Kidney tubule cell (primary cell): ENCODE data around the gene C2orf80.
"Not testable (repeated sequence)": the region's sequence is repeated elsewhere in the genome, so short reads cannot be mapped to it uniquely, and the experiment has no call there.

Source experiments
- DNase-seq: peaks from one replicate; pipeline ENCODE4 v3.0.0-alpha.2; 2018; ENCODE audit warnings: low spot score

Gene C2orf80

GRCh38 chr2:208189810-208190503 lies at the start of gene C2orf80:
C2orf80 (minus strand) TSS chr2:208190030; CDS start chr2:208186986, 3,044 bp downstream.
- no peak for DNase-seq

GRCh38 chr2:208235860-208236259 lies 46.0 kb upstream of the C2orf80 start:
- no peak for DNase-seq

DNA sequence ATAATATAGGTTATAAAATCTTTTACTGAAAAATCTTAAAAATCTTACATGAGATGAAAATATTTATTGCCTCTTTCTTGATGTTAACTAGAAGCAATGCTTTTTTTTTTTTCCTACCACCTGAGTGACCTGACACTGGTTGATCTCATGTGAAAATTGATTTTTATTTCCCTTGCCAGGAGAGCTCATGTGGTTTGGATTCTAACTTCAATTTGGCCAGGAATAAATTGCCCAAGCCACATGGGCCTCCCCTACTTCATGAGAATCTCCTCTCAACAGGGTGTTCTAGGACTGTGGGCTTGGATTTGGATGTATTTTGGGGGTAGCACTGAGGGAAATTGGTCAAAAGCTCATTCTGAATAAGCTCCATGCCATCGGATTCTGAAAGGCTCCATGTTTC lies 45.0 kb upstream of the C2orf80 start:
- no peak for DNase-seq

DNA sequence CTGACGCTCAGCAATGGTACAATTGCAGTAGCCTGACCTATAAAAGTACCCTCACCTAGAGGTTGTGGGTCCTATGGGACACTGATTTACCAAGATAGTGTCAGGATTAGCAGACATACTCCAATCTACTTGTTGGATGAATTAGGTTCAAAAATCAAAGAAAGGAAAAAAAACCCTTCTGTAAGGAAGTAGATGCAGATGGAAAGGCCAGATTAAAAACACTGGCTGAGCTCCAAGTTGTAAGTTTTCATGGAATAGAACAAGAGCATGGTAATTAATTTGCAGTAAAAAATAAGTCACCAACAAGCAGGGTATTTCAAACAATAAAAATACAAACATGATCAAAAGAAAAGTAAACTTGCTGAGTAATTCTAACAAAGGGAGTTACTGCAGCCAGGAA lies 38.6 kb upstream of the C2orf80 start:
- DNase-seq: no peak

GRCh38 chr2:208227581-208228232 lies 37.9 kb upstream of the C2orf80 start:
- DNase-seq: no peak

DNA sequence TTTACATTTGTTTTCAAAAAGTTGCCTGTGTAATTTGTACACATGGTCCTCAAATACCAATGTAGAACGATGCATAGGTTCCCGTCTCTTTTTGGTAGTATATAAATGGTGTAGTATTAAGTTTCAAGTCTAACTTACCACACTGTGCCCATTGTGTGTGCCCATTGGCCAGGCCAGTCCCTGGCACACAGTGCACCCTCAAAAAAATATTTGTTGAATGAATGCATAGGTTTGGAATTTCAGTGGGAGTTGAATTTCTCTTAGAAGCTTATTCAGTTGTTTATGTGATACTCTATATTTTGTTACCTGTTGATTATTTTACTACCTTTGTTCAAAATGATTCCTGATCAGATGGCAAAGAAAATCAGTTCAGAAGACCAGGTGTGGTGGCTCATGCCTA lies 35.0 kb upstream of the C2orf80 start:
- peak; percentile 47 for DNase-seq

DNA sequence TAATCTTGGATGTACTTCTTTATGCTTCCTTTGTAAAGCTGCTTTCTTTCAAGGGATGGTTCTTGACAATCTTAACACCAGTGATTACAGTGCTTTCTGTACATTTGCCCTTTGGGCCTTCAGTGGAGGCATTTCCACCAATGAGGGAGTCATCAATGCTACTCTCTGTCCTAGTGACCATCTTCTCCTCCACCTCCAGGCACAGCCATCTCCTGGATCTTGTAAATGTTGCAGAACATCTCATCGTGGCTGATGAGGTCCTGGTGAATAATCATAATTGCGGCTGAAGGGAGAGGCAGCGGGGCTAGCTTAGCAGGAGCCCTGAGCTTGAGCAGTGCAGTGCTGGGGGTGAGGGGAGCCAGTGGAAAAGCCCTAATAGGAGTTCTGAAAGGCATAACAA lies 32.5 kb upstream of the C2orf80 start:
- peak; percentile 69 for DNase-seq

DNA sequence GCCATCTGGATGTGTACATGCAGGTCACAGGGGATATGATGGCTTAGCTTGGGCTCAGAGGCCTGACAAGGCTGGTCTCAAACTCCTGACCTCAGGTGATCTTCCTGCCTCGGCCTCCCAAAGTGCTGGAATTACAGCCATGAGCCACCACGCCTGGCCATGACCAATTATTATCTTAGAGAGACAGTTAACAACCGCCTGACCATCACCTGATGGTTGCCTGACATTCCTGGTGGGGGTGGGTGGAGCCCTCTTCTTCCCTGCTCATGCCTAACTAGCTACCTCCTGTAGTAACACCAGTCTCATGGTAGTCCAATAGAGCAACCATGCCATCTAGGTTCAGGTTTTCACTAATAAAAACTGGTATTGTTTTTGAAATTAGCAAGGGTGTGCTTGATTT lies 32.0 kb upstream of the C2orf80 start:
- DNase-seq: not testable (repeated sequence)

GRCh38 chr2:208210688-208211451 lies 21.0 kb upstream of the C2orf80 start:
- no peak for DNase-seq

GRCh38 chr2:208208335-208209085 lies 18.7 kb upstream of the C2orf80 start:
- no peak for DNase-seq

- no peak for DNase-seq
Observed at GRCh38 chr2:208207769-208208168, 17.9 kb upstream of the C2orf80 start.

GRCh38 chr2:208204166-208204565 lies 14.3 kb upstream of the C2orf80 start:
- no peak for DNase-seq

- DNase-seq: no peak
Observed at GRCh38 chr2:208195531-208195930, 5.7 kb upstream of the C2orf80 start.

DNA sequence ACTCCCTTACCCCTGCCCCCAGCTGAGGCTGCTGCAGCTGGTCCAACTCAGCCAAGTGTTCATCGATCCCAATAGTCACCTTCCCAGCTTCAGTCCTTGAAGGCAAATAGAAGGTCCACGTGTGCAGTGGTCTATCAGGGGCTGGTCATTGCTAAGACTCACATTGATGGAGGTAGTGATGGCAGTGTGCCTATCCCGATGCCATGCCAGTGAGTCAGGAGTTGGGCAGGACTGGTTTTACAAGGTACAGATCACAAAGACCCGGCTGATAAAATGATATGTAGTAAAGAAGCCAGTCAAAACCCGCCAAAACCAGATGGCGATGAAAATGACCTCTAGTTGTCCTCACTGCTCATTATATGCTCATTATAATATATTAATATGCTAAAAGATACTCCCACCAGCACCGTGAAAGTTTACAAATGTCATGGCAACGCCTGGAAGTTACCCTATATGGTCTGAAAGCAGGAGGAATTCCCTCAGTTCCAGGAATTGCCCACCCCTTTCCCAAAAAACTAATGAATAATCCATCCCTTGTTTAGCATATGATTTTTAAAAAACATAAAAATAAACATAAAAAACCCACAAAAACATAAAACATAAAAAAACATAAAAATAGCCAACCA lies 2.9 kb upstream of the C2orf80 start:
- DNase-seq: no peak

GRCh38 chr2:208189069-208189809 lies 591 bp downstream of the C2orf80 start:
- DNase-seq: no peak

- DNase-seq: no peak
Observed at GRCh38 chr2:208186893-208187292, 2.9 kb downstream of the C2orf80 start.

DNA sequence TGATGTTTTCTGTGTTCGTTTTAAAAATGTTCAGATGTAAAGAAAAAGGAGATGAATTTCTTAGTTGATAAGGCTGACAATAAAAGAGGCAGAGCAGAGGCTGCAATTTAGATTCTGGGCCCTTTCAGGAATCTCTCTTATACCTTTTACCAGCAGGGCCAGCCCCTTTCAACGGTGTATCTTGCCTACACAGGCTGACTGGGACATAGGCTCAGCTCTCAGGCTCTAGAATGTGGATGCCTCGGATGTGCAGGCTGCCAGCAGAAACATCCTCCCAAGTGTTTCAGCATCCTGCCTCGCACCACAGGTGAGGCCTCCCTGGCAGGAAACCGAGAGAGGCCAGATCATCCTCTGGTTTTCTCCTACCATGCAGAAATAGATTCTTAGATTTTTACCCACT lies 3.4 kb downstream of the C2orf80 start:
- DNase-seq: no peak

DNA sequence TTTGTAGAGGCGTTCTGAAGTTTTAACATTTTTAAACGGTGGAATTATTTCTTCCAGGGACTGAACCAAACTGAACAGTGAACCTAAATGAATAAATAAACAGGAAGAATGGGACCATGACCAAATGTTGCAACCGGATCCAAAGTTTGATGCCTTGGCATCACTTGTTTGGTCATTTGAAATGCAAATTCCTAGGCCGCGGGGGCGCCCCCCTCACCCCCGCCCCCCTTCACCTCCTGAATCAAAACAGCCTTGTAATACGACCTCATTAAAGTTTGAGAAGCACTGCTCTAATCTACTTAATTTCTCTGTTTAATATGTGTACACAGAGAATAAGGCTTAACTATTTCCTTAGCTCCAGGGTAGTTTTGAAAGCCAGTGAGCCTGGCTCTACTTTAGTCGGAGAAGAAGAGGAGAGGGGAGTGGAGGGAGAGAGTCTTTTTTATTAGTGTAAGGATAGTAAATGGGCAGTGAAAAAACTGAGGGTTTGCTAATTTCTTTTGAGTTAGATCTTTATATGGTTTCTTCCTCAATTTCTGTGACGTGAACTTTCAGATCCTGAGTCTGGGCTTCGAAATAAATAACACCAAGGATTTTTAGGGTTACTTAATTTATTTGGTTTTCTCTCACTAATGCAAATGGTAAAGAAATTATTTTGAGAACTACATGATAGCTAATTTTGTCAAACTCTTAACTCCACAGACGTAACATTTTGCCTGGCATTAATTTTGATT lies 5.7 kb downstream of the C2orf80 start:
- no peak for DNase-seq

DNA sequence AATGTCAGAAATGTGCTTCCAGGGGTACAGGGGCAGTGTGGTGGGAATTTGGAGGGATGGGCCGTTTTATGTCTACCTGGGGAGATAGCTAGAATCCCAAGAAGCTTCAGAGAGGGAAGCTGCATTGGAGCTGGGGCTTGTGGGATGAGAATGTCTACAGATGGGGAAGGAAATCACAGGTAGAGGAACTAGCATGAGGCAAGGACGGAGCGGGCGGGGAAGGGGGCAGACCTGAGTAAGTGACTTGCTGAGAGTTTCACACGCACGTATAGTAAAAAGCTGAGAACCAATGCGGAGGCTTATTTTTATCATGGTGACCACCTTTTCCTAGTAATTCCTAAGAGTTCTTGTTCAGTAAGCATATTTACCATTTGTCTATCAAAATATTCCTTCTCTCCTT lies 6.3 kb downstream of the C2orf80 start:
- DNase-seq: no peak

DNA sequence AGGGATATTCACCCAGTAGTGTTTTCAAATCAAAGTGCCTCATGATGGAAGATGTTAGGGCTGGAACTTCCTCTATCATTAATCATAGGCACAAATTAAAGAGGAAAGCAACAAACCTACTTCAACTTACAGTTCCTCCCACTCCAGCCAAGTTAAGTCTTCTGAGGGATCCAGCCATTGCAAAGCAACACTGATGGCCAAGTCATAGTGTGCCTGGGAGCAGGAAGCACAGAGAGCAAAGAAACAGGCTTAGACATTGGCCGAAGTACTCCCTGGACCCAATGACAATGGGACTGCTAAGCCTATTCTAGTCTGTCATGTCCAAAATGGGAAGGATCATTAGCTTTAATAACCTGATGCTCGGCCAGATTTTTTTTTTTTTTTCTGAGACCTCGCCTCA lies 7.0 kb downstream of the C2orf80 start:
- DNase-seq: no peak
